Cardiac muscle cell (in vitro differentiated cells and primary cell): ENCODE data around the gene BEST2. TPM values are rescaled to one million over a fixed set of nuclear protein-coding genes. Genes with fewer than 3 reads are reported as not detected.
A peak's percentile ranks its signal among the peaks of the same experiment; 100 is the strongest.

Source experiments
- DNase-seq, 2 donors: peaks; one replicate each; pipeline versions ENCODE4 v3.0.0 to v3.0.0-alpha.2; 2010 to 2017; ENCODE audit warnings: low read depth in 1 of 2, low spot score in 1 of 2
- H3K27ac ChIP-seq: fragments of 200-600 bp; sonication (generic); 2 replicates; pipeline ENCODE4 v1.5.1; 2016
- H3K27me3 ChIP-seq: fragments of 200-600 bp; sonication (generic); 2 replicates; pipeline ENCODE4 v1.6.0; 2016; ENCODE audit warnings: control low read depth
- H3K36me3 ChIP-seq: fragments of 200-600 bp; sonication (generic); 2 replicates; pipeline ENCODE4 v1.5.1; 2016; ENCODE audit warnings: control low read depth
- H3K4me1 ChIP-seq: fragments of 200-600 bp; sonication (generic); 2 replicates; pipeline ENCODE4 v1.8.1; 2017; ENCODE audit warnings: low read depth, mild to moderate bottlenecking, mixed run types
- H3K4me3 ChIP-seq: fragments of 200-600 bp; sonication (generic); 2 replicates; pipeline ENCODE4 v1.5.1; 2016; ENCODE audit warnings: mild to moderate bottlenecking
- H3K9me3 ChIP-seq: fragments of 200-600 bp; sonication (generic); 2 replicates; pipeline ENCODE4 v1.5.1; 2017; ENCODE audit warnings: low read depth, mild to moderate bottlenecking, control low read depth
- CTCF ChIP-seq: IDR thresholded peaks from 2 replicates; pipeline ENCODE4 v1.5.1; 2012; ENCODE audit warnings: low read depth, mild to moderate bottlenecking, low read length
- polyA plus RNA-seq: library from polyadenylated mRNA; unstranded; fragments of >200 nt; fragmentation: Nextera tagmentation; extraction: Ambion mirVana; gene quantifications from 2 replicates; pipeline ENCODE4 v1.2.1, GENCODE V29; 2016
- total RNA-seq: library from RNA; depleted of rRNA; stranded (reverse); fragments of >200 nt; gene quantifications from 2 replicates; pipeline ENCODE4 v1.2.3, GENCODE V29; 2016

BEST2 gene
- total and polyA plus RNA-seq, 2 experiments from 2014 or later = not detected

DNA sequence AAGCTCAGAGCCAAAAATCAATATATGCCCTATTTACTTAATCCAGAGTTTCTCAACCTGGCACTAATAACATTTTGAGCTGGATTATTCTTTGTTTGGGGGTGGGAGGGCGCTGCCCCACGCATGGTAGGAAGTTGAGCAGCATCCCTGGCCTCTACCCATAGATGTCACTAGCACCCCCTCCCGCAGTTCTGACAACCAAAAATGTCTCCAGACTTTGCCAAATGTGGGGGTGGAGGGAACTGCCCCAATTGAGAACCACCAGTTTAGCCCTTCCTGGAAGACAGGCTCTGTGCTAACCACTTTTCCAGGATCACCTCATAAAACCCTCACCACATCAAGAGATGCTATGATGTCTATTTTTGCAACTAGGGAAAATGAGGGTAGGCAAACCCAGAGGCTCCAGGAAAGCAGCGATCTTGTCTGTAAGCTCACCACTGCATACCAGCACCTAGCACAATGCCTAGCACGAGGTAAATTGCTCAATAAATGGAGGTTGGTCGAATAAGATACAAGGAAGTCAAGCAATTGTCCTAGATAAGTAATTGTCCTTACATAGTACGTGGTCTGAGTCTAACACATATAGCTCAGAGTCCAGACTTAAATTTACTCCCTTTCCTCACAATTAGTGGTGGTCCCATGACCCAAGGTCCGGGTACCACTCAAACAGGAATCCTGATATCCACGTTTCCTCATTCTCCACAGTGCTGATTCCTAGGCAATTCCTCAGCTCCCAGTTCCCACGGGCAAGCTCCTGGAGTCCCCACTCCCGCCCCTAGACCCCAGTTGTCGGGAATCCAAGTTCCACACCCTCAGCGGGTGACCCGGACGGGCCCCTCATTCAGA lies 18.0 kb upstream of the BEST2 start:
- peaks cover 9% of the 10 kb centered on the region for H3K36me3 ChIP-seq
- no peaks in the 10 kb centered on the region for H3K9me3 ChIP-seq
- H3K27ac ChIP-seq = peak overlapping the region; percentile 87
- DNase-seq = peak in 1 of 2 donors; percentile 55
- peak; percentile 37 for TF ChIP-seq CTCF
- peaks cover 6% of the 10 kb centered on the region for H3K4me1 ChIP-seq
- peak overlapping the region; percentile 85 for H3K4me3 ChIP-seq
- no peaks in the 10 kb centered on the region for H3K27me3 ChIP-seq

- TF ChIP-seq CTCF = no peak
- Histone ChIP-seq H3K27ac (peak within 1 kb of the TSS; percentile 95), H3K4me3 (peak within 1 kb of the TSS; percentile 76), H3K9me3 (no peaks in the 10 kb centered on the region), H3K27me3 (no peaks in the 10 kb centered on the region), H3K4me1 (peaks cover 6% of the 10 kb centered on the region), H3K36me3 (peaks cover 6% of the 10 kb centered on the region)
- DNase-seq = peak; percentile 84 to 100
These were observed 14.4 kb upstream of the BEST2 start, which contains the start of gene GET3 for GRCh38 chr19:12736995-12737834. TSS of gene GET3 (plus strand) at chr19:12737497. CDS start at chr19:12737506, 9 bp downstream.

DNA sequence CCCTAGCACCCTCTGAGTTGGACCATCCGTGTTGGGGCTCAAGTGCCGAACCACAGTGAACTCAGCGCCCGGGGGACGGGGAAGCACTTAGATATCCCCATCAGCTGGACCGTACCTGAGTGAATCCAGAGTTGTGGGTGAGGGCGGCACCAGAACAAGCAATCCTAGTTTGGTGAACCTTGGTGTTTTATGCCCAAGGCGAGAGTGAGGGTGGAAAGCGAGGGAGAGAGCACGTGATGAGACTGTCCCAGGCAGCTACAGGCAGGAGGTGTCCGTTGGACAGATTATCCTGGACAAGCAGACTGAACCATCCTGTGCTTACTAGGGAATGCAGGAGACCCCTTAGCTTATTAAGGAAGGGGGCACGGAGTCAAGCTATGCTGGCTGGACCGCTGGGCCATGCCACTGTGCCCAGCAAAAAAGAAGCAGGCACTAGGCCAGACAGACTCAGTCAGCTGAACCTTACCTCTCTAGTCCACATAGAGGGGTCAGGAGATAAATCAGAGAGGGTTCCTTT lies 13.7 kb upstream of the BEST2 start:
- H3K27ac ChIP-seq = peak overlapping the region; percentile 95
- DNase-seq = no peak

DNA sequence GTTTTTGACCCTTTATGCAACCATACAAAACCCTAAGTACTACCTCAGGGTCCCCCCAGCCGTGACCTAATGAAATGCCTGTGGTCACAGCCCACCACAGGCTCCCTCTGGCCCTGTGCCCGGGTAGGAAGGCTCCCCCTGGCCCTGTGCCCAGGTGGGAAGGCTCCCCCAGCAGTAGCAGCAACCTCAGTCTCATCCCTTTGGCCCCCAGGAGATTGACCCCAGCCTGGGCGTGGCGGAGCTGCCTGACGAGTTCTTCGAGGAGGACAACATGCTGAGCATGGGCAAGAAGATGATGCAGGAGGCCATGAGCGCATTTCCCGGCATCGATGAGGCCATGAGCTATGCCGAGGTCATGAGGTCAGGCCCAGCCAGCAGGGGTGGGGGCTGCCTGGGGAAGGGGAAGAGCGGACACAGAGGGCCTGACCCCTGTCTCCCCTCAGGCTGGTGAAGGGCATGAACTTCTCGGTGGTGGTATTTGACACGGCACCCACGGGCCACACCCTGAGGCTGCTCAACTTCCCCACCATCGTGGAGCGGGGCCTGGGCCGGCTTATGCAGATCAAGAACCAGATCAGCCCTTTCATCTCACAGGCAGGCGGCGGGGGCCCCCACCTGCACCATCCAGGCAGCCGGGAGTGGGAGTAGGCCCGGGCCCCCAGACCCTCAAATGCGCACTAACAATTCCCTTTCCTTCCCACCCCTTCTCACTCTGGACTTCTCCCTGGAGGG lies 6.3 kb upstream of the BEST2 start:
- TF ChIP-seq CTCF = no peak
- Histone ChIP-seq H3K36me3 (peaks cover 9% of the 10 kb centered on the region), H3K4me3 (no peak overlapping the region), H3K27me3 (peaks cover 10% of the 10 kb centered on the region), H3K27ac (no peak overlapping the region), H3K9me3 (no peaks in the 10 kb centered on the region), H3K4me1 (no peaks in the 10 kb centered on the region)
- DNase-seq = peak in 1 of 2 donors; percentile 36

More for the DNA sequence above, 13.7 kb upstream of the BEST2 start:
- Histone ChIP-seq H3K9me3 (no peaks in the 10 kb centered on the region), H3K4me1 (peaks cover 5% of the 10 kb centered on the region), H3K4me3 (peak overlapping the region; percentile 76), H3K27me3 (no peaks in the 10 kb centered on the region), H3K36me3 (peaks cover 6% of the 10 kb centered on the region)
- no peak for TF ChIP-seq CTCF

- H3K36me3 ChIP-seq = peaks cover 9% of the 10 kb centered on the region
- H3K4me1 ChIP-seq = no peaks in the 10 kb centered on the region
- no peak overlapping the region for H3K27ac ChIP-seq
- no peaks in the 10 kb centered on the region for H3K9me3 ChIP-seq
- peaks cover 42% of the 10 kb centered on the region for H3K27me3 ChIP-seq
- TF ChIP-seq CTCF = no peak
- no peak for DNase-seq
- no peak overlapping the region for H3K4me3 ChIP-seq
These were observed 3.1 kb upstream of the BEST2 start for GRCh38 chr19:12748489-12748888.
